Endothelial cell of umbilical vein (primary cell): ENCODE data around the gene DENND1A. TPM values are rescaled to one million over a fixed set of nuclear protein-coding genes. Genes with fewer than 3 reads are reported as not detected.

Experiments
- BruUV-seq: library from RNA; stranded (reverse); fragments of 400-500 nt; replicated peaks from 2 replicates; lab custom pipeline; 2021; lab: Mats Ljungman, UMichigan
- CTCF ChIA-PET: fragments of 300-600, 350-600 bp; sonication (Branson Sonifier 250); formaldehyde crosslinking; loops from one replicate; lab custom pipeline; 2021; ENCODE audit warnings: antibody characterized with exemption, inconsistent platforms; lab: Charles Lee
- POLR2A ChIA-PET: fragments of 300-600, 350-600 bp; sonication (Branson Sonifier 250); formaldehyde crosslinking; loops from one replicate; lab custom pipeline; 2021; ENCODE audit warnings: antibody characterized with exemption, inconsistent platforms; lab: Charles Lee
- DNase-seq: peaks from one replicate; pipeline ENCODE4 v3.0.0-alpha.2; 2011; ENCODE audit warnings: low read depth, low spot score
- FAIRE-seq: peaks from 2 replicates; lab custom pipeline; 2011; peaks lifted over from hg19 to GRCh38; lab: Jason Lieb, UNC
- H2AFZ ChIP-seq: 2 replicates; pipeline ENCODE4 v1.6.0; 2012; ENCODE audit warnings: low read depth, low read length, control low read depth, inconsistent platforms
- H3K27ac ChIP-seq: 2 replicates; pipeline ENCODE4 v1.5.1; 2011; ENCODE audit warnings: low read depth, mild to moderate bottlenecking, control low read depth, low read length, moderate library complexity; ENCODE audit not compliant: insufficient read depth
- H3K27me3 ChIP-seq, 2 experiments: 2 replicates each; pipeline versions ENCODE4 v1.6.0 to v1.6.1; 2011; ENCODE audit warnings: low read length in 2 of 2, mixed read lengths in 1 of 2; ENCODE audit not compliant: control insufficient read depth in 2 of 2, insufficient read depth in 2 of 2
- H3K36me3 ChIP-seq, 2 experiments: 2 replicates in 1 of 2; 3 replicates in 1 of 2; pipeline ENCODE4 v1.5.1; 2011; ENCODE audit warnings: low read length in 2 of 2, mild to moderate bottlenecking in 1 of 2, moderate library complexity in 1 of 2; ENCODE audit not compliant: control insufficient read depth in 2 of 2, insufficient read depth in 2 of 2; ENCODE audit errors: extremely low read depth in 1 of 2
- H3K4me1 ChIP-seq: 3 replicates; pipeline ENCODE4 v1.5.1; 2011; ENCODE audit warnings: mild to moderate bottlenecking, low read length; ENCODE audit not compliant: control insufficient read depth, insufficient read depth; ENCODE audit errors: extremely low read depth
- H3K4me2 ChIP-seq: 2 replicates; pipeline ENCODE4 v1.6.1; 2011; ENCODE audit warnings: low read length, control low read depth, mixed read lengths; ENCODE audit not compliant: insufficient read depth
- H3K4me3 ChIP-seq, 3 experiments: fragments of 200-600 bp in 1 of 3; sonication (generic), shearing (Covaris generic) in 1 of 3; replicated peaks in 1 of 3; 2 replicates each; pipeline ENCODE4 v1.5.1; 2011 to 2016; ENCODE audit warnings: control low read depth in 3 of 3, low read length in 3 of 3, mild to moderate bottlenecking in 2 of 3, inconsistent platforms in 1 of 3, low read depth in 1 of 3, moderate library complexity in 1 of 3; ENCODE audit not compliant: insufficient read depth in 1 of 3
- H3K79me2 ChIP-seq: 2 replicates; pipeline ENCODE4 v1.6.0; 2012; ENCODE audit warnings: low read length, inconsistent platforms; ENCODE audit not compliant: control insufficient read depth, insufficient read depth
- H3K9ac ChIP-seq: replicated peaks from 2 replicates; pipeline ENCODE3; 2011; ENCODE audit warnings: low read length, control low read depth; ENCODE audit not compliant: insufficient read depth; ENCODE audit errors: extremely low read depth
- H3K9me1 ChIP-seq: replicated peaks from 3 replicates; pipeline ENCODE4 v1.6.0; 2011; ENCODE audit warnings: mild to moderate bottlenecking, low read length; ENCODE audit not compliant: control insufficient read depth, insufficient read depth; ENCODE audit errors: extremely low read depth
- H3K9me3 ChIP-seq: replicated peaks from 2 replicates; pipeline ENCODE4 v1.5.1; 2012; ENCODE audit warnings: low read length, inconsistent platforms; ENCODE audit not compliant: control insufficient read depth, insufficient read depth
- H4K20me1 ChIP-seq: replicated peaks from 2 replicates; pipeline ENCODE3; 2011; ENCODE audit warnings: mild to moderate bottlenecking, low read length; ENCODE audit not compliant: control insufficient read depth, insufficient read depth; ENCODE audit errors: extremely low read depth
- CTCF ChIP-seq, 2 donors: IDR thresholded peaks; 1 replicate in 1 of 2; 2 replicates in 1 of 2; pipeline ENCODE4 v1.5.1; 2011; ENCODE audit warnings: low read length in 2 of 2, mild to moderate bottlenecking in 2 of 2, moderate library complexity in 2 of 2, control low read depth in 1 of 2, inconsistent platforms in 1 of 2, low read depth in 1 of 2; ENCODE audit not compliant: insufficient read depth in 1 of 2; ENCODE audit errors: extremely low read depth in 1 of 2
- EZH2 ChIP-seq: IDR thresholded peaks from 2 replicates; pipeline ENCODE4 v1.6.1; 2012; ENCODE audit warnings: borderline replicate concordance, low read depth, mild to moderate bottlenecking, moderate library complexity, low read length, inconsistent platforms; ENCODE audit not compliant: severe bottlenecking
- FOS ChIP-seq: IDR thresholded peaks from 2 replicates; pipeline ENCODE4 v1.6.1; 2011; ENCODE audit warnings: mild to moderate bottlenecking, low read length, moderate library complexity, borderline replicate concordance; ENCODE audit not compliant: insufficient read depth
- GATA2 ChIP-seq: IDR thresholded peaks from 2 replicates; pipeline ENCODE4 v1.7.0; 2011; ENCODE audit warnings: low read depth, mild to moderate bottlenecking, moderate library complexity, mixed read lengths, low read length; ENCODE audit not compliant: insufficient read length, insufficient read depth
- JUN ChIP-seq: IDR thresholded peaks from 2 replicates; pipeline ENCODE4 v1.6.1; 2011; ENCODE audit warnings: borderline replicate concordance, low read depth; ENCODE audit not compliant: insufficient read length, insufficient read depth
- MAX ChIP-seq: IDR thresholded peaks from 2 replicates; pipeline ENCODE4 v1.6.1; 2011; ENCODE audit not compliant: insufficient read depth, insufficient read length
- MYC ChIP-seq: IDR thresholded peaks from one replicate; pipeline ENCODE4 v1.6.1; 2011; ENCODE audit warnings: mild to moderate bottlenecking, low read depth, low read length
- POLR2A ChIP-seq: IDR thresholded peaks from 2 replicates; pipeline ENCODE4 v1.6.1; 2012; ENCODE audit warnings: low read depth, mild to moderate bottlenecking, control low read depth, low read length
- POLR2AphosphoS5 ChIP-seq: IDR thresholded peaks from 2 replicates; pipeline ENCODE4 v1.6.1; 2012; ENCODE audit warnings: low read depth, mild to moderate bottlenecking, control low read depth, low read length, moderate library complexity; ENCODE audit not compliant: insufficient read depth
- dilution Hi-C: fragments of 300-500 bp; cut with MboI; formaldehyde crosslinking; loops from one replicate; pipeline ENCODE4 v1.15.0; 2019; ENCODE audit warnings: low sequenced_read_pairs; ENCODE audit not compliant: extremely low pct_ligation_motif_present
- intact Hi-C: fragments of 100-400 bp; cut with micrococcal nuclease; formaldehyde crosslinking; loops from one replicate; pipeline ENCODE4 v1.10.0; 2022
- polyA plus RNA-seq, 4 experiments: library from polyadenylated mRNA; depleted of rRNA in 3 of 4; stranded (reverse) in 3 of 4; unstranded in 1 of 4; fragments of >200 nt; gene quantifications; 2 replicates each; pipeline versions ENCODE4 v1.2.1 to v1.2.3, GENCODE V29; 2011 to 2012; ENCODE audit warnings: missing spikeins in 1 of 4
- total RNA-seq: library from RNA; stranded (reverse); gene quantifications from 2 replicates; pipeline ENCODE4 v1.2.3, GENCODE V29; 2021

Gene DENND1A
- total and polyA plus RNA-seq, 2 donors (not counting 3 experiments of a cell fraction or from before 2014, with no cell fraction given) = 18.5 to 24.5 TPM

- Histone ChIP-seq H4K20me1 (no peaks in the 10 kb centered on the region), H3K4me2 (no peak overlapping the region), H3K9me1 (no peaks in the 10 kb centered on the region), H3K9ac (no peak overlapping the region), H3K4me3 (no peak overlapping the region), H3K27ac (no peak overlapping the region), H2AFZ (no peak overlapping the region), H3K9me3 (no peaks in the 10 kb centered on the region), H3K27me3 (no peaks in the 10 kb centered on the region), H3K4me1 (no peaks in the 10 kb centered on the region), H3K79me2 (no peaks in the 10 kb centered on the region), H3K36me3 (peaks cover 0 to 2% of the 10 kb centered on the region in 2 experiments)
- no peak for DNase-seq
- POLR2A ChIA-PET = no interaction called here
- intact Hi-C loops (no loop called here), dilution Hi-C loops (no loop called here)
- no peak for FAIRE-seq
- BruUV-seq = no TSS peak
- CTCF ChIA-PET = interaction anchor here (0.7 kb wide), 1 partner anchor 957 kb away, joined by 3 read pairs; no protein-coding TSS in a partner anchor
- TF ChIP-seq POLR2AphosphoS5 (no peak), MAX (no peak), POLR2A (no peak), FOS (no peak), MYC (no peak), EZH2 (no peak), GATA2 (no peak), CTCF (IDR thresholded peaks at IDR 0.05; ENCODE audit: extremely low read depth in 1 of 2, insufficient read depth in 1 of 2, low read depth in 1 of 2, low read length in 2 of 2) (no peak), JUN (no peak)
These were observed 322.4 kb downstream of the DENND1A start for GRCh38 chr9:123607479-123607878.
